ENCODE data around the gene ANKRD33B. TPM values are rescaled to one million over a fixed set of nuclear protein-coding genes. Genes with fewer than 3 reads are reported as not detected.
"Not testable (repeated sequence)": the region's sequence is repeated elsewhere in the genome, so short reads cannot be mapped to it uniquely, and the experiment has no call there.

Gene ANKRD33B
- total and polyA plus RNA-seq, 2 experiments from 2014 or later: 0.71 to 1.5 TPM

DNA sequence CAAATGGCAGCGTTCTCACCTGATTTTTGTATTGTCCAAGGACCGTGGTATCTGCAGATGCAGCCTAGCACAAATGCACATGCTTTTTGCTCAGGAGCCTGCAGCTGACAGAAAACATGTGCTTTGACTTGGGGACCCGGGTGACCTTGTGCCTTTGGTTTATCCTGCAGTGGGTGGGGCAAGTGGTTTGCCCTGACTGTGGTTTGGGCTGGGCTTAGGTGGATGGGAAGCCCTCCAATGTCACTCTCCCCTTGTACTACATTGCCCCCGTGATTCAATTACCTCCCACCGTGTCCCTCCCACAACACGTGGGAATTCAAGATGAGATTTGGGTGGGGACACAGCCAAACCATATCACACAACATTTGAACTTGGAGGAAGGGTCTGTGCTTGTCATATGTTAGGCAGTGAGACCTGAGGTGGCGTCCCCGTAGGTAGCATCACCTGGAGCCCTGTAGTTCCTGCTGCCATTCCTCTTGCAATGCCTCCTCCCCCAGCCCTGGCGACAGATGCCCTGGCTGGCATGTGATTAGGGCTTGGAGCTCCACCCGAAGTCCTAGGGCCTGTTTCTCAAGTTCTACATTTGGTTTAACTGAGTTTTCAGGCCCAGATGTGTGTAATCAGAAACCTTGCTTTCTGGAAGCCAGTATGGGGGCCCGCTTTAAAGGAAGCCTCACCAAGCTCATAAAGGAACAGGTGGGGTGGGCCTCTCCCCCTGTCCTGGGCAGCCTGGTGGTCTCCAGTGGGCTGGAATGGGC lies 2.1 kb downstream of the ANKRD33B start:
- Histone ChIP-seq H2AFZ (no peak overlapping the region), H3K4me1 (ENCODE audit: insufficient read depth) (peaks cover 10% of the 10 kb centered on the region), H3K4me3 (peak overlapping the region; percentile 79), H3F3A (ENCODE audit: insufficient read depth) (no peaks in the 10 kb centered on the region), H3K79me2 (ENCODE audit: insufficient read depth) (peaks cover 30% of the 10 kb centered on the region), H3K9me3 (ENCODE audit: low read depth) (no peaks in the 10 kb centered on the region), H4K20me1 (ENCODE audit: insufficient read depth) (no peaks in the 10 kb centered on the region), H3K27me3 (replicated peaks; ENCODE audit: insufficient read depth) (no peaks in the 10 kb centered on the region), H3K9me2 (ENCODE audit: insufficient read depth) (no peaks in the 10 kb centered on the region), H3K4me2 (ENCODE audit: unreplicated experiment) (peak overlapping the region; percentile 92), H3K27ac (no peak overlapping the region), H3K36me3 (ENCODE audit: low read depth) (no peaks in the 10 kb centered on the region), H3K9ac (peak overlapping the region; percentile 79; the same call in 1 of the 2 replicates)
- in situ Hi-C loops (cut with MboI): no loop called here
- 34 to 36% methylated on average over 11 of the region's 11 CpGs for WGBS, 2 experiments (ENCODE audit: low coverage in 1 of 2, low lambda C conversion rate in 2 of 2, missing lambda C conversion rate in 2 of 2)
- DNase-seq: peak; percentile 34
- TF ChIP-seq EZH2 (IDR thresholded peaks at IDR 0.05; ENCODE audit: insufficient read depth, poor library complexity, severe bottlenecking) (no peak), EZH2phosphoT487 (IDR thresholded peaks at IDR 0.05; ENCODE audit: insufficient read depth, low read depth) (no peak)

DNA sequence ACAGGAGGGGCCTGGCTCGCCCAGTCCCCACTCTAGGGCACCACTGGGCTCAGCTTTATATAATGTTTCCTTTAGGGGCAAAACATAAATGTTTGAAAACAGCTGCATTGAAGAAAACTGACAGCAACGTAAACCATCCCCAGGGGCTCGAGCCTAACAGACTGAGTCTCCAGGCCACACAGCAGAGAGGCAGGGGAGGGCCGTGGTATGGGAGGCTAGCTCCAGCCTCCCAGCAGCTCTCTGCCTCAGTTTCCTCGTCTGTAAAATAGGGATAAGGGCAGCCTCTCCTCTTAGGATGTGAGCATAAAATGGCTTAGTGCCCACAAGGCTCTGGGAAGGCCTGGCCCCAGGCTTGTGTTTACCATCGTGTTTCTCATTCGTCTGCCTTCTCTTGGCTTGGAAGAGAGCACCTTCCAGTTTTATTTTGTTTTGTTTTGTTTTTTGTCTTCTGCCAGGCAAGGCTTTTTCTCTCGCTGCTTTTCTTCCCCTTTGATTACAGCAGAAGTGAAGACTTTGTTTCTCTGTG lies 2.7 kb downstream of the ANKRD33B start:
- in situ Hi-C loops (cut with MboI): no loop called here
- H3K79me2 ChIP-seq (ENCODE audit: insufficient read depth): peaks cover 36% of the 10 kb centered on the region
- H3K4me3 ChIP-seq: peak overlapping the region; percentile 79; the same call in 1 of the 2 replicates
- H3K9me3 ChIP-seq (ENCODE audit: low read depth): no peaks in the 10 kb centered on the region
- H3K9me2 ChIP-seq (ENCODE audit: insufficient read depth): no peaks in the 10 kb centered on the region
- H3K27ac ChIP-seq: no peak overlapping the region
- WGBS, 2 experiments (ENCODE audit: low coverage in 1 of 2, low lambda C conversion rate in 2 of 2, missing lambda C conversion rate in 2 of 2): 52 to 58% methylated on average over 8 of the region's 8 CpGs
- no peaks in the 10 kb centered on the region for H3K27me3 ChIP-seq (replicated peaks; ENCODE audit: insufficient read depth)
- peak overlapping the region; percentile 92 for H3K4me2 ChIP-seq (ENCODE audit: unreplicated experiment)
- H3F3A ChIP-seq (ENCODE audit: insufficient read depth): no peaks in the 10 kb centered on the region
- no peaks in the 10 kb centered on the region for H3K36me3 ChIP-seq (ENCODE audit: low read depth)
- no peak for DNase-seq
- H3K4me1 ChIP-seq (ENCODE audit: insufficient read depth): peaks cover 10% of the 10 kb centered on the region
- TF ChIP-seq EZH2 (IDR thresholded peaks at IDR 0.05; ENCODE audit: insufficient read depth, poor library complexity, severe bottlenecking): no peak
- no peak for TF ChIP-seq EZH2phosphoT487 (IDR thresholded peaks at IDR 0.05; ENCODE audit: insufficient read depth, low read depth)
- H3K9ac ChIP-seq: no peak overlapping the region
- H4K20me1 ChIP-seq (ENCODE audit: insufficient read depth): no peaks in the 10 kb centered on the region
- no peak overlapping the region for H2AFZ ChIP-seq

- TF ChIP-seq EZH2 (IDR thresholded peaks at IDR 0.05; ENCODE audit: insufficient read depth, poor library complexity, severe bottlenecking) (no peak), EZH2phosphoT487 (IDR thresholded peaks at IDR 0.05; ENCODE audit: insufficient read depth, low read depth) (no peak)
- in situ Hi-C loops (cut with MboI): no loop called here
- H3K27me3 ChIP-seq (replicated peaks; ENCODE audit: insufficient read depth): no peaks in the 10 kb centered on the region
- H3K27ac ChIP-seq: no peak overlapping the region
- H3K36me3 ChIP-seq (ENCODE audit: low read depth): no peaks in the 10 kb centered on the region
- no peak overlapping the region for H2AFZ ChIP-seq
- no peaks in the 10 kb centered on the region for H4K20me1 ChIP-seq (ENCODE audit: insufficient read depth)
- WGBS, 2 experiments (ENCODE audit: low coverage in 1 of 2, low lambda C conversion rate in 2 of 2, missing lambda C conversion rate in 2 of 2): 61 to 72% methylated on average over 10 of the region's 10 CpGs
- H3K9me2 ChIP-seq (ENCODE audit: insufficient read depth): no peaks in the 10 kb centered on the region
- no peak for DNase-seq
- H3K4me1 ChIP-seq (ENCODE audit: insufficient read depth): peaks cover 10% of the 10 kb centered on the region
- H3F3A ChIP-seq (ENCODE audit: insufficient read depth): no peaks in the 10 kb centered on the region
- peaks cover 36% of the 10 kb centered on the region for H3K79me2 ChIP-seq (ENCODE audit: insufficient read depth)
- H3K9me3 ChIP-seq (ENCODE audit: low read depth): no peaks in the 10 kb centered on the region
- H3K4me2 ChIP-seq (ENCODE audit: unreplicated experiment): peak overlapping the region; percentile 14
- no peak overlapping the region for H3K4me3 ChIP-seq
- H3K9ac ChIP-seq: no peak overlapping the region
Observed at GRCh38 chr5:10567121-10567591, 3.3 kb downstream of the ANKRD33B start.

DNA sequence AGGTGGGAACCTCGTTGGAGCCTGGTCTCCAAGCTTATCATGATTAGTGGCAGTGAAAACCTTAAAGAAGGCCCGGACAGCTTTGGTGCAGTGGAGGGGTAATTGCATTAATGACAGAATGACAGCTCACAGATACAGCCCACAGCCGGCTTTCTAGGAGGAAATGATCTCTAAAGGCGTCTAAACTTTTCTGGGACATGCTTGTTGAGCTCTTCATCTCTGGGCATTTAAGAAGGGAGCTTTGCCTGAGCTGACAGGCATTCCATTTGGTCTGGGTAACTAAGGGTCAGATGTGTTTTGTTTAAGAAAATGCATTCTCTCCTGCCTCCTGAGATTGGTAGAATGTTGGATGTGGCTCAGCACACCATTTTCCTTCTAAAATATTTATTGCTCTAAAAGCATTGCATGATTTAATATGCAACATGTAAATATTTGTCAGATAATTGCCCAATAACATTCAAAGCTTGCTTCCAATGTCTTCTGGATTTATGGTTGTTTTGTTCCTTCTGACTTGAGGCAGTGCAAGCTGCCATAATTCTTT lies 4.0 kb downstream of the ANKRD33B start:
- in situ Hi-C loops (cut with MboI): no loop called here
- WGBS, 2 experiments (ENCODE audit: low coverage in 1 of 2, low lambda C conversion rate in 2 of 2, missing lambda C conversion rate in 2 of 2): 17 to 24% methylated on average over 4 of the region's 4 CpGs
- Histone ChIP-seq H2AFZ (no peak overlapping the region), H3K9ac (no peak overlapping the region), H3K27ac (no peak overlapping the region), H3K4me2 (ENCODE audit: unreplicated experiment) (peak overlapping the region; percentile 14), H4K20me1 (ENCODE audit: insufficient read depth) (no peaks in the 10 kb centered on the region), H3K27me3 (replicated peaks; ENCODE audit: insufficient read depth) (no peaks in the 10 kb centered on the region), H3K79me2 (ENCODE audit: insufficient read depth) (peaks cover 36% of the 10 kb centered on the region), H3K9me2 (ENCODE audit: insufficient read depth) (no peaks in the 10 kb centered on the region), H3K4me1 (ENCODE audit: insufficient read depth) (peaks cover 10% of the 10 kb centered on the region), H3K9me3 (ENCODE audit: low read depth) (no peaks in the 10 kb centered on the region), H3K36me3 (ENCODE audit: low read depth) (no peaks in the 10 kb centered on the region), H3K4me3 (no peak overlapping the region), H3F3A (ENCODE audit: insufficient read depth) (no peaks in the 10 kb centered on the region)
- TF ChIP-seq EZH2 (IDR thresholded peaks at IDR 0.05; ENCODE audit: insufficient read depth, poor library complexity, severe bottlenecking): no peak
- TF ChIP-seq EZH2phosphoT487 (IDR thresholded peaks at IDR 0.05; ENCODE audit: insufficient read depth, low read depth): no peak
- peak; percentile 54 for DNase-seq

DNA sequence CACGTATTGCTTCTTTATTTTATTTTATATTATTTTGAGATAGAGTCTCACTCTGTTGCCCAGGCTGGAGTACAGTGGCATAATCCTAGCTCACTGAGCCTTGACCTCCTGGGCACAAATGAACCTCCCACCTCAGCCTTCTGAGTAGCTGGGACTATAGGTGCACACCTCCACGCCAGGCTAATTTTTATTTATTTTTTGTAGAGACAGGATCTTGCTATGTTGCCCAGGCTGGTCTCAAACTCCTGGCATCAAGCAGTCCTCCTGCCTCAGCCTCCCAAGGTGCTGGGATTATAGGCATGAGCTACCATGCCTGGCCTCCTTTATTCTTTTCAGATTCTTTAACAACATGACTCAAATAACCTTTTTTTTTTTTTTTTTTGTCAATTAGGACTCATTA lies 6.7 kb downstream of the ANKRD33B start:
- in situ Hi-C loops (cut with MboI): not testable (repeated sequence)

More for the DNA sequence above, 6.7 kb downstream of the ANKRD33B start:
- not testable (repeated sequence) for DNase-seq; H4K20me1 ChIP-seq (ENCODE audit: insufficient read depth); H3K27ac ChIP-seq; H3K4me3 ChIP-seq; H3K9me2 ChIP-seq (ENCODE audit: insufficient read depth); H3K27me3 ChIP-seq (replicated peaks; ENCODE audit: insufficient read depth); H3K9ac ChIP-seq; H3K4me2 ChIP-seq (ENCODE audit: unreplicated experiment); H3F3A ChIP-seq (ENCODE audit: insufficient read depth); H2AFZ ChIP-seq; H3K9me3 ChIP-seq (ENCODE audit: low read depth); H3K36me3 ChIP-seq (ENCODE audit: low read depth)
- H3K4me1 ChIP-seq (ENCODE audit: insufficient read depth): peaks cover 10% of the 10 kb centered on the region
- peaks cover 36% of the 10 kb centered on the region for H3K79me2 ChIP-seq (ENCODE audit: insufficient read depth)
- WGBS, 2 experiments (ENCODE audit: low coverage in 1 of 2, low lambda C conversion rate in 2 of 2, missing lambda C conversion rate in 2 of 2): 70 to 80% methylated on average over 2 of the region's 2 CpGs
